A673 (cell line): ENCODE results near the gene ATP5F1C.

ENCODE experiments used
- CTCF ChIP-seq: fragments of 300-800, 200-600 bp; sonication (generic); conservative IDR thresholded peaks from 2 replicates; pipeline ENCODE4 v1.5.1; 2017; ENCODE audit warnings: low read depth, mild to moderate bottlenecking, antibody characterized with exemption, low read length, moderate library complexity, mixed read lengths
- EZH2 ChIP-seq: fragments of 200-600 bp; sonication (generic); IDR thresholded peaks from 2 replicates; pipeline ENCODE4 v1.6.1; 2017; ENCODE audit warnings: borderline replicate concordance, low read depth, mild to moderate bottlenecking, mixed read lengths, antibody characterized with exemption, low read length; ENCODE audit not compliant: poor library complexity, severe bottlenecking

DNA sequence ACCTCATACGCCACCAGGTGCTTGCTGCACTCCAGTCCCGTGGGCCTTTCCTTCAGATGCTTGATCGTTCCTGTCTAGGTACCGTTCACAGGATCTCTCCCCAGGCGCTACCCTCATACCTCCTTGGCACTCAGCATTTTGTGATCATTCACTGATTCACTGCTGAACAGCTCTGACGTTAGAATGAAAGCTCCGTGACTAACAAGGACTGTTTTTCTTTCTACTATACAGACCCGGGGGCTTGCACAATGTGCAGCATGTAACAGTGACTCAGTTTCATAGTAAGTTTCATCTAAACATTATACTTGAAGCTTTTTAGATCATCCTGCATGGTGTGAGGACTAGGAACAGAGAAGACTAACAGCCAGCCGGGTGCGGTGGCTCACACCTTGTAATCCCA lies 20.8 kb upstream of the ATP5F1C start:
- TF ChIP-seq CTCF (no peak), EZH2 (no peak)
